GM18502 (cell line): ENCODE results near the gene EDEM1.
A peak's percentile ranks its signal among the peaks of the same experiment; 100 is the strongest.

Experiments used
- ATAC-seq: cut with Tn5 transposase; IDR thresholded peaks from one replicate; pipeline ENCODE4 v1.9.1; 2021; ENCODE audit warnings: mild to moderate bottlenecking; ENCODE audit not compliant: unreplicated experiment, poor library complexity

Gene EDEM1

DNA sequence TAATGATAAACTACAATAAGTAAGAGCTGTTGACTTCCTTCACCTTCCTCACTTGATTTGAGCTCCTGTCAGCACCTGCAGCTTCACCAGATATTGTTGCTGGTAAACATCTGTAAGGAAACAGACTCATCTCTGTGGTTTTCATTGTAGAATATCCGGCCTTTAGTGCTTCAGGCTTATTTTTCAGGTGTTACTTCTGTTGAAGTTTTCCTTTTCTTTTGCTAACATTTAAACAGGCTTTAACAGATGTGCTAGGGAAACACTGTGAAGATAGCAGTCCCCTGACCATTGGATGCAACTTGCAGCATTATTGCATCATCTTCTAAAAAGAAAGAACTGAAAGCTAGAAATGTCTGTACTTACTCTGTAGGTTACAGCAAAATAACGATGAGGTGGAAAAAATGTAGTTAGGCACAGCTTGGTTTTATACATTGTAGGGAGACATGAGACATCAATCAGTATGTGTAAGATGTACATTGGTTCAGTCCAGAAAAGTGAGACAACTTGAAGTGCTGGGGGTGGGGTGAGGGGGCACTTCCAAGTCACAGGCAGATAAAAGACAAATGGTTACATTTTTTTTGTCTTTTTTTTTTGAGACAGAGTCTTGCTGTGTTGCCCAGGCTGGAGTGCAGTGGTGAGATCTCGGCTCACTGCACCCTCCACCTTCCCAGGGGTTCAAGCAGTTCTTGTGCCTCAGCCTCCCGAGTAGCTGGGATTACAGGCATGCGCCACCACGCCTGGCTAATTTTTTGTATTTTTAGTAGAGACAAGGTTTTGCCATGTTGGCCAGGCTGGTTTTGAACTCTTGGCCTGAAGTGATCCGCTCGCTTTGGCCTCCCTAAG is 10.2 kb downstream of the EDEM1 start:
- peak; percentile 73 for ATAC-seq

DNA sequence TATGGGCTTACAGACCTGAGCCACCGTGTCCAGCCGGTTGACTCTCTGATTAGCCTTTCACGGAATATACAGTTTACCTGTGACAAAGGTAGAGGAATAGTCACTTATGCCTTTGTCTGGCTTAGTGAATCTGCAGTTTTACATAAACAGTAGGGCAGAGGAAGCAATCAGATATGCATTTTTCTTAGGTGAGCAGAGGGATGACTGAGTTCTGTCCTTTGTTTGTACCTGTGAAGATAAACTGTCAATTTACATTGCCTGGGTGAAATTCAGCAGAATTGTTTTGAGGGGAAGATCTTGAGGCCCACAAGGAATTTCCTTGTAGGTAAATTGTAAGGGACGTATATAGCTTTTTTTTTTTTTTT is 10.8 kb downstream of the EDEM1 start:
- ATAC-seq = no peak

GRCh38 chr3:5198986-5199731 is 11.7 kb downstream of the EDEM1 start:
- peak; percentile 49 for ATAC-seq

GRCh38 chr3:5201536-5201935 is 14.0 kb downstream of the EDEM1 start:
- no peak for ATAC-seq

- ATAC-seq = no peak
Measured at GRCh38 chr3:5202222-5202621, 14.7 kb downstream of the EDEM1 start.

- peak; percentile 100 for ATAC-seq
Measured at GRCh38 chr3:5205165-5205941, 17.8 kb downstream of the EDEM1 start.

GRCh38 chr3:5210926-5211325 is 23.4 kb downstream of the EDEM1 start:
- ATAC-seq = no peak

- ATAC-seq = no peak
Measured at GRCh38 chr3:5212628-5213573, 25.4 kb downstream of the EDEM1 start.

DNA sequence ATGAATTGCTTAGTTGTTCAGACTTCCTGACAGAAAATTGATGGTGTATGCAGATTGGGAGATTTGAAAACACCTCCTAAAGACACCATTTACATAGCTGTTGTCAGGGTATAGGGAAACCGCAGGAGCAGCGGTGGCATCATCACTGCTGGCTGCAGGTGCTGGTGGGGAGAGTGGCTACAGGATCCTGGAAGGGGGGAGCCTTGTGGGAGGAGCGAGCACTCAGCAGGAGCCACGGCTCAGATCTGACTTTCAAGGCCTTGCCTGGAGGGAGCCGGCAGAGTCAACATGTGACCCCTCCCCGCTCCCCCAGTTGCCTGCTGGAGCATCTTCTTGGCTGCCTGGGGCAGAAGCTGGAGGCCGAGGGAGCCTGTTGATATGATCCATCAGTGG is 26.1 kb downstream of the EDEM1 start:
- no peak for ATAC-seq

DNA sequence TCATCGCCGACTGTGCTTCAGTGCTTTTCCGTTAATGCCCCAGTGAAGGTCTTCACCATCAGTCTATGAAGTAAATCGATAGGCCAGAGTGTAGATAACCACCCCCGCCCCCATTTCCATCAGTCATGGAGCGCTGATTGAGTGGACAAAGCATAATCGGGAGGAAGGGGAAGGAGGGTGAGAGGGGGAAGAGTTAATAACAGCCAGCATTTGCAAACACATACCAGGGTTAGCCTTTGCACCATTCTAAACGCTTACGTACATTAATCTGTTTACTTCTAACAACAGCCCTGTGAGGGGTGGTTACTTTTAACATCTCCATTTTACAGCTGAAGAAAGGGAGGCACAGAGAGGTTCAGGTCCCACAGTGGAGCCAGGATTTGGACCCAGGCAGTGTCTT is 26.8 kb downstream of the EDEM1 start:
- ATAC-seq = no peak

DNA sequence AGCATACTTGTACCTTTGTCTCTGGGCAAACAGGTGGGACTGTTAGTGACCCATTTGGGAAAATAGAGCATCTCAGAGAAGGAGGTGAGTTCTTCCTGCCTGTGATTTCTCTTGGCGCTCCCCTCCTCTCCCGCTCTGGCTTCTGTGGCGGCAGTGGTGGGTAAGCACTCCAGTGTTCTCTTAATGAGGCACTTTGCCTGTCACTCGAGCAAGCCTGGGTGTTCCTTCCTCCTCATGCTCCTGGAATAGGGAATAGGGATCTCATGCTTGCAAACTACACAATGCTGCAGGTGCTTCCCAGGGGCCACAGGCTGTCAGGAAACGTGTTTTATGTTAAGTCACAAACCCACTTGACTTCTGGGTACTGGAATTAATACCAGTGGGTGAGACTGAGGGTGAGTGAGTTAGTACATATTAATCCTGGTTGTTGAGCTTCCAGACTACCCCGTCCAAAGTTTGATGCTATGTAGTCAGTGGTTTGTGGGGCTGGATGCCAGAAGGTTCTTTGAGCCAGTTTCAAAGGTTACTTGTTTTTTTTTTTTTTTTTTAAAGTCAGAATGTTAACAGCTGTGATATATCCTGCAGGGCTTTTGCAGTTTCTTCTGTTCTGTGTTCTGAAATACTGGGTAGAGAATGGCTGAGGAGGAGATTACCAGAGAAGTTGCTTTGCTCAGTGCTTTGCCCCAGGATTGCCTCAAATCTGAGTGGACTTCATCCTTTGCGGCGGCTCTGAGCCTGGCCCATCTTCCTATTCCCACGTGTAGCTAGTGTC is 30.5 kb downstream of the EDEM1 start:
- ATAC-seq = no peak

- no peak for ATAC-seq
Measured at GRCh38 chr3:5218815-5219214, 31.3 kb downstream of the EDEM1 start.

- no peak for ATAC-seq
Measured at GRCh38 chr3:5219216-5219615, 31.7 kb downstream of the EDEM1 start.

GRCh38 chr3:5220193-5220592 is 32.7 kb downstream of the EDEM1 start:
- ATAC-seq = no peak

DNA sequence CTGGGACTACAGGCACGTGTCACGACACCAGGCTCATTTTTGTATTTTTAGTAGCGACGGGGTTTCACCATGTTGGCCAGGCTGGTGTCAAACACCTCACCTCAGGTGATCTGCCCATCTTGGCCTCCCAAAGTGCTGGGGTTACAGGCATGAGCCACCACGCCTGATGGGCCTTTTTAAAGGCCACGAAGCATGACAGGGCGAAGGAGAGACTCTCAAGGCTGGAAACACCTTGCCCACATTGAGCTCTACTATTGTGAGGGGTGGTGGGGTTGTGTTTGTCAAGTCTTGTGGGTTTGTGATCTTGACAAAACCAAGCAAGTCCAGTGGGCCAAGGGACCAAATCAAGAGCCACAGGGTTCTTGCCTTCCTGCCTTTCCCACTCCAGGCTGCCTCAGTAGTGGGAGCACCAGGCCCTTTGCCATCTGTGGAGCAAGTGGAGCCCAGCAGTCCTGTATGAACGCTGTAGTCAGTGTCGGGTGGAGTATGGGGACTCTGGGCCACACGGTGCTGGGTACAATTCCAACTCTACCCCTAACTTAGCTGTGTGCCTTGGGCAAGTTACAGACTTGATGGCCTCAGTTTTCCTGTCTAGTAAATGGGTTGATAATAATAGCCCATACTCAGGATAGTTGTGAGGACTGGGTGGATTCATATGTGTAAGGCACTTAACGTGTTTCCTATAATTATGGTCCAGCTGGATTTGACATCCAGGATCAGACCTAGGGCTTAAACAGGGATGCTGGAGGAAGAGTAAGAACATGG is 33.3 kb downstream of the EDEM1 start:
- ATAC-seq = no peak

DNA sequence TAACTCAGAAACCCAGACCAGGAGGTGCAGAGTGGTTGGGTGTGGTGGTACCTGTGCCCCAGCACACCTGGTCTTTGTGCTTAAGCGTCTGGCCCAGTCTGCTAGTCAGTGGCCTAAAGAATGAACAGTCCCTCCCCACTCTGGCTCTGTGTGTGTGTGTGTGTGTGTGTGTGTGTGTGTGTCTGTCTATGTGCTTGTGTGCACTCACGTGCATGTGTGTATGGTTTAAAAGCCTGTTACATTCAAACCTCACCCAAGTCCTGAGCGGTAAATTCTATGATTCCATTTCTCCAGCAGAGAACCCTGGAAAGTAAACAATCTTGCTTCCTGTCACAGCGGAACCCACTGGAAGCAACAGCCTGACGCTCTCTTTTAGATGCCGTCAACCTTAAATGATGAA is 34.2 kb downstream of the EDEM1 start:
- no peak for ATAC-seq

DNA sequence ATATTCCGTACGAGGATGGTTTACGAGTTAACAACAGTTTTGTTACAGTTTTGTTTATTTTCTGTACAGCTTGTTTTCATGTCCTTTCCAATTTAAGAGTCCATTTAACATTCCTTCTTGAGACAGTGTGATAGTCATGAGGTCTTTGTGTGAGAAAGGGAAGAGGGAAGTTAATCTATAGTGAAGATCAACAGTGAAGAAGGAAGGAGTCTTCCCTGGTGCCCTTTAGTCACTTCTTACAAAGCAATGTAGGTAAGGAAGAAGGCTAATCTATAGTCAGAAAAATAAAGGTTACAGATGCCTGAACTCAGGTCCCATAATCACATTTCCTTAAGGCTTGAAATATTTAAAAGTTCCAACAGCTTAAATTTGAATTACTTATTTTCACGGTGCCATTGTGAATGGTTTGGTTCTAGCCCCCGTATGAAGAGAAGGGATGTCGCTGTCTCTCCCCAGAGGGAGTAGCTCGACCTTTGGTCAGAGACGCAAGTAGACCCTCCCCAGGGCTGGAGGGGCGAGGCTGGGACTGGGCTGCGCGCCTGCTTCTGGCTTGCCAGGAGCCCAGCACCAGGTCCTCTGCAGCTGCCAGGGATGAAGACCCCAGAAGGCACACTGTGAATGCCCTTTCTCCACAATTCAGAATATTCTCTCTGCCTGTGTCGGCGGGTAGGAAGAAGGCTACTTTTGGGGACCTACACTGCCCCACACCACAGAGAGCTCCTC is 34.9 kb downstream of the EDEM1 start:
- no peak for ATAC-seq

DNA sequence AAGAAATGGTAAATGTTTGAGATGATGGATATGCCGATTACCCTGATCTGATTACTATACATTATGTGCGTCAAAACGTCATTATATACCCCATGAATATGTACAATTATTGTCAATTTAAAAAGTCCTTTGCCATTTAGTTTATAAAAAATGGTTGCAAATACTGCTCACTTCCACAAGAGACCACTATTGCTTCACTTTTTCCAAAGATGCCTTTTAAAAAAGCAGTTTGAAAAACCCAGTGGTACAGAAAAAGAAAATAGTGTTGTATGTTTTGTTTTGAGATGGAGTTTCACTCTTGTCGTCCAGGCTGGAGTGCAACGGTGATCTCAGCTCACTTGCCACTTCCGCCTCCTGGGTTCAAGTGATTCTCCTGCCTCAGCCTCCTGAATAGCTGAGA is 39.3 kb downstream of the EDEM1 start:
- peak; percentile 44 for ATAC-seq
